GM23338 (cell line): ENCODE measurements around the gene FRMD1. TPM values are rescaled to one million over a fixed set of nuclear protein-coding genes. Genes with fewer than 3 reads are reported as not detected.

Source experiments
- ATAC-seq: fragments of 200-7000 bp; cut with Tn5 transposase; 3 replicates; pipeline ENCODE4 v1.9.1; 2020
- DNase-seq: peaks from one replicate; pipeline ENCODE4 v3.0.0-alpha.2; 2015; ENCODE audit warnings: low spot score
- H2AFZ ChIP-seq: fragments of 200-600 bp; sonication (generic); 2 replicates; pipeline ENCODE4 v1.8.0; 2016; ENCODE audit warnings: antibody characterized with exemption, mild to moderate bottlenecking, moderate library complexity
- H3F3A ChIP-seq: fragments of 200-600 bp; sonication (generic); replicated peaks from 2 replicates; pipeline ENCODE4 v1.8.0; 2017; ENCODE audit warnings: antibody characterized with exemption, mixed run types, low read depth
- H3K27ac ChIP-seq: fragments of 200-600 bp; sonication (generic); 2 replicates; pipeline ENCODE4 v1.6.1; 2016; ENCODE audit warnings: low read depth
- H3K27me3 ChIP-seq: fragments of 200-600 bp; sonication (generic); 2 replicates; pipeline ENCODE4 v1.8.0; 2016; ENCODE audit warnings: mild to moderate bottlenecking, mixed run types, moderate library complexity; ENCODE audit not compliant: insufficient read depth
- H3K36me3 ChIP-seq: fragments of 200-600 bp; sonication (generic); 2 replicates; pipeline ENCODE4 v1.8.0; 2016; ENCODE audit warnings: mild to moderate bottlenecking; ENCODE audit not compliant: insufficient read depth
- H3K4me1 ChIP-seq: fragments of 200-600 bp; sonication (generic); 2 replicates; pipeline ENCODE4 v1.8.0; 2016; ENCODE audit warnings: mild to moderate bottlenecking, moderate library complexity; ENCODE audit not compliant: insufficient read depth
- H3K4me2 ChIP-seq: fragments of 200-600 bp; sonication (generic); 2 replicates; pipeline ENCODE4 v1.7.1; 2017; ENCODE audit warnings: mixed run types
- H3K4me3 ChIP-seq: fragments of 200-600 bp; sonication (generic); 2 replicates; pipeline ENCODE4 v1.6.1; 2016; ENCODE audit warnings: mixed run types
- H3K79me2 ChIP-seq: fragments of 200-600 bp; sonication (generic); replicated peaks from 2 replicates; pipeline ENCODE4 v1.8.0; 2017; ENCODE audit warnings: mild to moderate bottlenecking; ENCODE audit not compliant: insufficient read depth
- H3K9me2 ChIP-seq: fragments of 200-600 bp; sonication (generic); 2 replicates; pipeline ENCODE4 v1.8.0; 2017; ENCODE audit not compliant: insufficient read depth
- H4K20me1 ChIP-seq: fragments of 200-600 bp; sonication (generic); replicated peaks from 2 replicates; pipeline ENCODE4 v1.8.0; 2017; ENCODE audit warnings: mild to moderate bottlenecking; ENCODE audit not compliant: insufficient read depth
- H3K27ac Mint-ChIP-seq: 2 replicates; pipeline ENCODE4 v1.8.0; 2020; ENCODE audit warnings: inconsistent platforms, mild to moderate bottlenecking, moderate library complexity, mixed read lengths
- H3K27me3 Mint-ChIP-seq: 3 replicates; pipeline ENCODE4 v1.8.0; 2022; ENCODE audit warnings: low read depth, mild to moderate bottlenecking, moderate library complexity, mixed read lengths, inconsistent platforms; ENCODE audit not compliant: insufficient read depth, poor library complexity
- H3K36me3 Mint-ChIP-seq: 3 replicates; pipeline ENCODE4 v1.8.0; 2021; ENCODE audit warnings: low read depth, mild to moderate bottlenecking, inconsistent platforms, moderate library complexity, mixed read lengths
- H3K4me1 Mint-ChIP-seq: 3 replicates; pipeline ENCODE4 v1.8.0; 2020; ENCODE audit warnings: mild to moderate bottlenecking, inconsistent platforms, mixed read lengths
- H3K4me3 Mint-ChIP-seq: 3 replicates; pipeline ENCODE4 v1.8.0; 2021; ENCODE audit warnings: moderate library complexity, mild to moderate bottlenecking, inconsistent platforms, mixed read lengths
- H3K9me3 Mint-ChIP-seq: 3 replicates; pipeline ENCODE4 v1.8.0; 2020; ENCODE audit warnings: moderate library complexity, mild to moderate bottlenecking, inconsistent platforms, mixed read lengths
- CREB1 ChIP-seq: fragments of 250-450 bp; sonication (Bioruptor Pico); IDR thresholded peaks from 2 replicates; pipeline ENCODE4 v1.5.0; 2020; ENCODE audit warnings: low read depth, mild to moderate bottlenecking, moderate library complexity
- CTCF ChIP-seq, 2 experiments: fragments of 200-600 bp in 1 of 2; sonication (generic) in 1 of 2; conservative IDR thresholded peaks; 2 replicates each; pipeline versions ENCODE4 v1.5.1 to v1.6.1; 2016 to 2017; ENCODE audit warnings: antibody characterized with exemption in 2 of 2, low read depth in 2 of 2, mild to moderate bottlenecking in 2 of 2, moderate library complexity in 1 of 2
- ETS1 ChIP-seq: IDR thresholded peaks from 2 replicates; pipeline ENCODE4 v1.6.1; 2016; ENCODE audit warnings: antibody characterized with exemption
- EZH2 ChIP-seq: fragments of 200-600 bp; sonication (generic); IDR thresholded peaks from one replicate; pipeline ENCODE4 v1.8.0; 2017; ENCODE audit warnings: antibody characterized with exemption, mild to moderate bottlenecking, low read depth; ENCODE audit not compliant: unreplicated experiment
- EZH2phosphoT487 ChIP-seq: fragments of 200-600 bp; sonication (generic); IDR thresholded peaks from one replicate; pipeline ENCODE4 v1.8.1; 2018; ENCODE audit warnings: antibody characterized with exemption; ENCODE audit not compliant: unreplicated experiment
- JUNB ChIP-seq: IDR thresholded peaks from one replicate; pipeline ENCODE4 v1.6.1; 2016; ENCODE audit warnings: antibody characterized with exemption; ENCODE audit not compliant: unreplicated experiment
- POLR2AphosphoS5 ChIP-seq: IDR thresholded peaks from 2 replicates; pipeline ENCODE4 v1.6.1; 2016; ENCODE audit warnings: antibody characterized with exemption, low read depth
- REST ChIP-seq: IDR thresholded peaks from one replicate; pipeline ENCODE4 v1.6.1; 2018; ENCODE audit warnings: antibody characterized with exemption; ENCODE audit not compliant: unreplicated experiment
- STAT1 ChIP-seq: IDR thresholded peaks from one replicate; pipeline ENCODE4 v1.6.1; 2016; ENCODE audit warnings: antibody characterized with exemption; ENCODE audit not compliant: unreplicated experiment
- ZNF331 ChIP-seq: fragments of 250-450 bp; sonication (Bioruptor Pico); IDR thresholded peaks from 2 replicates; pipeline ENCODE4 v1.5.0; 2020; ENCODE audit warnings: low read depth, mild to moderate bottlenecking, moderate library complexity
- polyA plus RNA-seq: library from polyadenylated mRNA; unstranded; fragments of >200 nt; fragmentation: Nextera tagmentation; extraction: Ambion mirVana; gene quantifications from 2 replicates; pipeline ENCODE4 v1.2.1, GENCODE V29; 2016
- total RNA-seq: library from RNA; depleted of rRNA; stranded (reverse); fragments of >200 nt; shearing (Covaris generic); gene quantifications from 2 replicates; pipeline ENCODE4 v1.2.3, GENCODE V29; 2014

Gene FRMD1
- total and polyA plus RNA-seq, 2 experiments from 2014 or later, result 1.0 to 2.0 TPM

GRCh38 chr6:168070804-168071203, 8.2 kb downstream of the FRMD1 start:
- H3K9me2 ChIP-seq, result no peaks in the 10 kb centered on the region
- H3K4me1 Mint-ChIP-seq, result no peaks in the 10 kb centered on the region; the same call in 2 of the 3 replicates
- no peak for TF ChIP-seq JUNB
- TF ChIP-seq STAT1, result no peak
- TF ChIP-seq CREB1 (CRISPR knock-in tag), result no peak
- TF ChIP-seq EZH2phosphoT487, result no peak
- TF ChIP-seq REST, result no peak
- no peak for TF ChIP-seq POLR2AphosphoS5
- no peak for TF ChIP-seq ETS1
- no peak for TF ChIP-seq EZH2
- H3K4me2 ChIP-seq, result no peak overlapping the region
- H3K36me3 ChIP-seq, result no peaks in the 10 kb centered on the region
- H3K4me1 ChIP-seq, result no peaks in the 10 kb centered on the region
- 0 out of 2 replicates have a peak, but pooled peaks cover 3% of the 10 kb centered on the region for H3F3A ChIP-seq
- no peak overlapping the region for H3K27ac Mint-ChIP-seq
- H3K4me3 Mint-ChIP-seq, result no peak overlapping the region
- H2AFZ ChIP-seq, result no peak overlapping the region
- H4K20me1 ChIP-seq, result no peaks in the 10 kb centered on the region
- no peak for ATAC-seq
- no peaks in the 10 kb centered on the region for H3K27me3 ChIP-seq
- no peaks in the 10 kb centered on the region for H3K79me2 ChIP-seq
- no peaks in the 10 kb centered on the region for H3K27me3 Mint-ChIP-seq
- DNase-seq, result no peak
- H3K4me3 ChIP-seq, result no peak overlapping the region
- H3K27ac ChIP-seq, result no peak overlapping the region
- no peaks in the 10 kb centered on the region for H3K36me3 Mint-ChIP-seq
- H3K9me3 Mint-ChIP-seq, result no peaks in the 10 kb centered on the region

GRCh38 chr6:168067081-168067759, 11.8 kb downstream of the FRMD1 start:
- H3K36me3 ChIP-seq, result no peaks in the 10 kb centered on the region
- no peaks in the 10 kb centered on the region for H3K9me3 Mint-ChIP-seq
- no peak for ATAC-seq
- TF ChIP-seq POLR2AphosphoS5 (no peak), REST (no peak), CREB1 (CRISPR knock-in tag) (no peak), JUNB (no peak), CTCF (conservative IDR thresholded peaks at IDR 0.05; ENCODE audit: low read depth in 2 of 2) (no peak), ETS1 (no peak), STAT1 (no peak), ZNF331 (CRISPR knock-in tag) (no peak)

More at GRCh38 chr6:168067081-168067759, 11.8 kb downstream of the FRMD1 start:
- no peak overlapping the region for H2AFZ ChIP-seq
- H3K27ac Mint-ChIP-seq, result peak overlapping the region; percentile 79
- no peak overlapping the region for H3K4me3 ChIP-seq
- H3K36me3 Mint-ChIP-seq, result no peaks in the 10 kb centered on the region
- H3K4me1 Mint-ChIP-seq, result no peaks in the 10 kb centered on the region; the same call in 2 of the 3 replicates
- no peaks in the 10 kb centered on the region for H3K79me2 ChIP-seq
- peaks cover 4% of the 10 kb centered on the region for H3K27me3 Mint-ChIP-seq
- no peak overlapping the region for H3K4me2 ChIP-seq
- no peaks in the 10 kb centered on the region for H4K20me1 ChIP-seq
- H3K4me3 Mint-ChIP-seq, result no peak overlapping the region
- no peak overlapping the region for H3K27ac ChIP-seq
- no peak for DNase-seq
- H3K4me1 ChIP-seq, result no peaks in the 10 kb centered on the region
- no peaks in the 10 kb centered on the region for H3K9me2 ChIP-seq
- no peaks in the 10 kb centered on the region for H3F3A ChIP-seq
- no peaks in the 10 kb centered on the region for H3K27me3 ChIP-seq
